RWPE2 (cell line): ENCODE results near the gene SLC13A1.

Experiments
- ATAC-seq: fragments of 200-7000 bp; cut with Tn5 transposase; 3 replicates; pipeline ENCODE4 v1.9.1; 2021; ENCODE audit warnings: low read depth
- DNase-seq: peaks from one replicate; pipeline ENCODE4 v3.0.0-alpha.2; 2020; ENCODE audit warnings: low spot score
- H3K27ac ChIP-seq: fragments of 450-650 bp; 2 replicates; pipeline ENCODE4 v1.5.1; 2017; ENCODE audit warnings: mild to moderate bottlenecking; ENCODE audit not compliant: poor library complexity, severe bottlenecking
- H3K27me3 ChIP-seq: fragments of 250-450 bp; sonication (Bioruptor Pico); 2 replicates; pipeline ENCODE4 v1.5.1; 2021; ENCODE audit warnings: mild to moderate bottlenecking, moderate library complexity; ENCODE audit not compliant: insufficient read depth, poor library complexity, severe bottlenecking
- H3K36me3 ChIP-seq: fragments of 250-450 bp; sonication (Bioruptor Pico); 2 replicates; pipeline ENCODE4 v1.5.1; 2020; ENCODE audit warnings: low read depth, mild to moderate bottlenecking, moderate library complexity
- H3K4me1 ChIP-seq: fragments of 250-450 bp; sonication (Bioruptor Pico); 2 replicates; pipeline ENCODE4 v1.5.1; 2021; ENCODE audit warnings: mild to moderate bottlenecking, moderate library complexity; ENCODE audit not compliant: insufficient read depth, poor library complexity, severe bottlenecking
- H3K4me3 ChIP-seq: fragments of 250-450 bp; sonication (Bioruptor Pico); 2 replicates; pipeline ENCODE4 v1.5.1; 2021; ENCODE audit warnings: mild to moderate bottlenecking, moderate library complexity; ENCODE audit not compliant: severe bottlenecking
- H3K9me3 ChIP-seq: fragments of 250-450 bp; sonication (Bioruptor Pico); 2 replicates; pipeline ENCODE4 v1.5.1; 2021; ENCODE audit warnings: mild to moderate bottlenecking, moderate library complexity; ENCODE audit not compliant: severe bottlenecking
- CTCF ChIP-seq: fragments of 450-650 bp; IDR thresholded peaks from one replicate; pipeline ENCODE4 v1.5.1; 2017; ENCODE audit warnings: mild to moderate bottlenecking, moderate library complexity; ENCODE audit not compliant: poor library complexity, severe bottlenecking

SLC13A1 gene

GRCh38 chr7:123114288-123114687, 85.5 kb downstream of the SLC13A1 start:
- Histone ChIP-seq H3K27ac (no peak overlapping the region), H3K4me3 (no peak overlapping the region), H3K4me1 (no peaks in the 10 kb centered on the region), H3K36me3 (no peaks in the 10 kb centered on the region), H3K27me3 (no peaks in the 10 kb centered on the region), H3K9me3 (peaks cover 3% of the 10 kb centered on the region)
- no peak for TF ChIP-seq CTCF
- no peak for ATAC-seq
- DNase-seq: no peak

GRCh38 chr7:123112833-123113232, 86.9 kb downstream of the SLC13A1 start:
- no peak for TF ChIP-seq CTCF
- Histone ChIP-seq H3K4me1 (no peaks in the 10 kb centered on the region), H3K27me3 (no peaks in the 10 kb centered on the region), H3K4me3 (no peak overlapping the region), H3K27ac (no peak overlapping the region), H3K36me3 (no peaks in the 10 kb centered on the region), H3K9me3 (peaks cover 3% of the 10 kb centered on the region)
- DNase-seq (no peak), ATAC-seq (no peak)

- TF ChIP-seq CTCF: no peak
- H3K4me3 ChIP-seq: no peak overlapping the region
- H3K27ac ChIP-seq: no peak overlapping the region
- H3K4me1 ChIP-seq: no peaks in the 10 kb centered on the region
- H3K36me3 ChIP-seq: no peaks in the 10 kb centered on the region
- no peaks in the 10 kb centered on the region for H3K9me3 ChIP-seq
- ATAC-seq (no peak), DNase-seq (no peak)
- H3K27me3 ChIP-seq: no peaks in the 10 kb centered on the region
Measured at GRCh38 chr7:123099712-123100111, 100.1 kb downstream of the SLC13A1 start.

GRCh38 chr7:123096976-123097375, 102.8 kb downstream of the SLC13A1 start:
- ATAC-seq: no peak
- Histone ChIP-seq H3K27ac (no peak overlapping the region), H3K4me3 (no peak overlapping the region), H3K9me3 (no peaks in the 10 kb centered on the region), H3K4me1 (no peaks in the 10 kb centered on the region), H3K27me3 (no peaks in the 10 kb centered on the region), H3K36me3 (no peaks in the 10 kb centered on the region)
- no peak for DNase-seq
- no peak for TF ChIP-seq CTCF

GRCh38 chr7:123096434-123096833, 103.3 kb downstream of the SLC13A1 start:
- TF ChIP-seq CTCF: no peak
- no peaks in the 10 kb centered on the region for H3K27me3 ChIP-seq
- ATAC-seq (no peak; the same call in 2 of the 3 replicates), DNase-seq (no peak)
- no peaks in the 10 kb centered on the region for H3K9me3 ChIP-seq
- H3K4me1 ChIP-seq: no peaks in the 10 kb centered on the region
- H3K4me3 ChIP-seq: no peak overlapping the region
- no peaks in the 10 kb centered on the region for H3K36me3 ChIP-seq
- no peak overlapping the region for H3K27ac ChIP-seq
